SK-N-MC (cell line): ENCODE results near the gene DEK.

Experiments used
- EZH2 ChIP-seq: fragments of 200-600 bp; sonication (generic); IDR thresholded peaks from one replicate; pipeline ENCODE4 v1.6.1; 2017; ENCODE audit warnings: antibody characterized with exemption
- POLR2AphosphoS5 ChIP-seq: IDR thresholded peaks from 2 replicates; pipeline ENCODE4 v1.6.1; 2012; ENCODE audit warnings: mild to moderate bottlenecking, low read depth, low read length, borderline replicate concordance

- TF ChIP-seq POLR2AphosphoS5 (no peak), EZH2 (no peak)
Measured at GRCh38 chr6:18293076-18293904, 29.0 kb upstream of the DEK start.
